Measurements from ENCODE around the gene MRPL22.
A peak's percentile ranks its signal among the peaks of the same experiment; 100 is the strongest.
"Not testable (repeated sequence)": the region's sequence is repeated elsewhere in the genome, so short reads cannot be mapped to it uniquely, and the experiment has no call there.

Gene MRPL22

DNA sequence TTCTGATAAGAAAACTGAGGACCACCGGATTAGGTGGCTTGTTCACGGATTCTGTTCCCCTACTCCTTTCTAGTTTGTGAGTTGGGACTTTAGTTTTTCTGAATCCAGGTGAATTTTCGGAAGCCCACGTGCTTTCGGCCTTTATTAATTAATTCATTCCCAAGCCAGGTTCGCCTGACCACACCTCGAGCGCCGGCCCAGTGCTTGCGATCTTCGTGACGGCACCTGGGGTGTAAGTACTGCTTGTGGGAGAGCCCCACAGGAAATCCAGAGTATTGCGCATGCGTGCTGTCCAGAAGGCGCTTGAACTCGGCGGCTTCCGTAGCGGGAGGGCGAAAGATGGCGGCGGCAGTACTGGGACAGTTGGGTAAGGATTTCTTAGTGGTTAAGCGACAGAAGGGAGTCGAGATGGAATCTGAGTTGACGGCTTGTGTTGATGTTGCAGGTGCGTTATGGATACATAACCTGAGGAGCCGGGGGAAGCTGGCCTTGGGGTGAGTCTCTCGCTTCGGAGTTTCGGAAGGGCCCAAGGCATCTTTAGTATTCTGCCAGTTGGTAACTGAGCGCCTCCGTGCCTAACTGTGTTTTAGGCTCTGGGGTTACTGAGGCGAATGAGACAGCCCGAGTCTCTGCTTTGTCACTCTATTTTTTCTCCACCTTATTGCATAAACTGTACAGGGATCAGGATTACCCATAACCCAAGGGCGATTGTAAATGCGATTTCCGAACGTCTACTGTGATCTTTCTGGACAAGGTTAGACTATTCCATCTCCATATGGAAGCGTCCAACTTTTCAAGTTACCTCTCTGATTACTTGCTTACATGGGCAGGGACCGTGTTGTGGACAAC lies at the start of gene MRPL22:
TSS of gene MRPL22 (plus strand) at position 302 of the 849 bp plus-strand sequence. CDS start at position 340, 38 bp downstream.
- DNase-seq, result peak; percentile 95

DNA sequence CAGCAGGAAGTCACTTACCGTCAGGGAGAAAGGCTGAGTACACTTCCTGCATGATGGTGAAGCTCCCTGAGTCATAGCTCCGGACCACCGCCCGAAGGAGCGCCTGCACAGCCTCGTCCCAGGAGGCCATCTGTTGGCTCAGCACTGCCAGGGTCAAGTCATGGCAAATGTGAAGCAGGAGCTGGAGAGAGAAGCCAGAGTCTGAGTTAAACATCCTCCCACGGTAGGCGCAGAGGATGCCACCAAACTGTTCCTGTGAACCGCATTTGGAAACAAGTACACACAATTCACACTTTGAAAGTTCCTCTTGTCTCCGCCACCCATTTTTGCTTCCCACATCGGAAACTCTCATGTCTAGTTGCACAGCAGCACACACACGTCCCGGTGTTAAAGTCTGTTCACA lies 48.5 kb upstream of the MRPL22 start:
- no peak for DNase-seq

DNA sequence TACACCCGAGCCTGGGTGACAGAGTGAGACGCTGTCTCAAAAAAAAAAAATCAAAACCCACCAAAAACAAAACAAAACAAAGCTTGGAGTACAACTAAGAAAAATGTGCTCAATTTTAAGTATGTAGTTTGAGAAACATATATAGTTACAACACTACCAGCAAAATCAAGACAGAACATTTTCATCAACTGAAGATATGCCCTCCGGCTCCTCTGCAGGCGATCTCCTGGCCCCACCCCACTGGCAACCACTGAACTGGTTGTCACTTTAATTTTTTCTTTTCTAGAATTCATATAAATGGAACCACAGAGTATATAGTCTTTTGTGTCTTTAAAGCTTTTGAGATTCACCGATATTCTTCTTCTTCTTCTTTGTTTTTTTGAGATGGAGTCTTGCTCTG lies 47.5 kb upstream of the MRPL22 start:
- no peak for DNase-seq

DNA sequence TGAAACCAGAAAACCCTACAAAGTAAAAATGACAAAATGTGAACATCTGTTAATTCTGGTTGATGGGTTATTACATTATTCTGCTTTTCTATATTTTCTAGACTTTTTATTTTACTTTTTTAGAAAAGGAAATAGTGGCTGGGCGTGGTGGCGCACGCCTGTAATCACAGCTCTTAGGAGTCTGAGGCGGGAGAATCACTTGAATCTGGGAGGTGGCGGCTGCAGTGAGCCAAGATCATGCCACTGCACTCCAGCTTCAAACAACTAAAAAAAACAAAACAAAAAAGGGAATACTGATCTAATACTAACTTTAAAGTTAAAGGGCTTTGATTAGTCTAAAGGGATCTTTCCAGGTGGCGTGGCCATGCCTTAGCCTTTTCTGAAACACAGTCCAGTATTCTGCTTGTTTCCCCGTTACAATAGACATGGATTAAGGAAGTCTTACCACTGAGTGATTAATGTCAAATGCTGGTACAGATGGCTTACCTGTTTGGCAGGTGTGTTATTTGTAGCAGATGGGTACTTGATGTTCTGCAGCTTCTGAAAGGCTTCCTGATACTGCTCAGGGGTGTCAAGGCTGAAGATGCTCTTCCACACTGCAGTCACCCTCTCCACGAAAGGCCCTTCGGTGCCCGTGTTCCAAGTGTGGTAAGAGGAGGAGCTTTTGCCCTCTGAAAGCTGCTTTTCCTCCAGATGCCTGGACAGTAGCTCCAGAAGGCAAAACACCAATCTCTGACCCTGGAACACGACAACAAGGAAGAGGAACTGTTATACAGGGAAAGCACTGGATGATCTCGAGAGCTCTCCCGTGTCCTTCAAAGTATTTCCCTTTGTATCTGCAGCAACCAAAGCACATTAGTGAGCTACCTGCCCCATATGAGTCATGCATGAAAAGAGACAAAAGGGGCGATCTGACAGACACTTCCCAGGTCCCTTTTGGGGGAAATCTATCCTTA lies 45.0 kb upstream of the MRPL22 start:
- DNase-seq, result no peak

DNA sequence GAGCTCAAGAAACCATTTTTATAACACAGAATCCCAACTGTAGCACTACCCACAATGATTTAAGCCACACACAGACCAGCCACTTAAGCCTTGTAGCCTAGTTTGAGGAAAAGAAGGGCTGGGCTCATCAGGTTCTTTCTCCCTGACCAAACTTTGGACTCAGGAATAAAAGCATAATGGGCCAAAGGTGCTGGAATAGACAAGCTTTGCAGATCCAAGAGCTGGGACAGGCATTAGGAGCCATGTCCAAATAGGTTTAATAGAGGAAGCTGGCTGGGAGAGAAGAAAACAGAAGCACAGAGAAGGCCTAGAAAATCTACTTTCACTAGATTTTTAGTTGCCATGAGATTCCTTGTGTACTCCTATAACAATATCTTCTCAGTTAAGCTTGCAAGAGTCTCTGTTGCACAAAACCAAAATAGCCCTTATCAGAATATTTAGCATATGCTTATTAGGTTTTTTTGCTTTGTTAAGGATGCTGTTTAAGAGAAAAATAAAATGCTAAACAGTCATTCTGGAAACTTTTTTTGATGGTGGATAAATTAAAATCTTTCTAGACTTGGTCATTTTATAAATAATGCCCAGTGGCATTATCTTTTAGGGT lies 44.2 kb upstream of the MRPL22 start:
- DNase-seq, result no peak

DNA sequence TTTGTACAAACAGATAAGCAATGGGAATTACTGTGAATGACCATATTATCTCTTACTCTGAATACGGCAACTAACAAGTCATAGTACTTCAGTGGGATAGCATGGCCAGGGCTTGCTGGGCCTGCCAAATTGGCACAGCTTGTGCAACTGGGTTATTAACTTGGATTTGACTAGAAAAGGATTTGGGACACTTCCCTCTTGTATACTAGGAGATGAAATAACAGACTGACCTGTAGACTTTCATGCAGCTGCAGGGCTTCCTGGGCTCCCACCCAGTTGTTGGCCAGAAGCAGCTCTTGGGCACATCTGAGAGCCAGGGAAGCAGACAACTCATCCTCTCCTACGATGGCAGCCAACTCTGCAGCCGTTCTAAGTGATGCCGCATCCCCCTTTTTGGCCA lies 42.7 kb upstream of the MRPL22 start:
- no peak for DNase-seq

DNA sequence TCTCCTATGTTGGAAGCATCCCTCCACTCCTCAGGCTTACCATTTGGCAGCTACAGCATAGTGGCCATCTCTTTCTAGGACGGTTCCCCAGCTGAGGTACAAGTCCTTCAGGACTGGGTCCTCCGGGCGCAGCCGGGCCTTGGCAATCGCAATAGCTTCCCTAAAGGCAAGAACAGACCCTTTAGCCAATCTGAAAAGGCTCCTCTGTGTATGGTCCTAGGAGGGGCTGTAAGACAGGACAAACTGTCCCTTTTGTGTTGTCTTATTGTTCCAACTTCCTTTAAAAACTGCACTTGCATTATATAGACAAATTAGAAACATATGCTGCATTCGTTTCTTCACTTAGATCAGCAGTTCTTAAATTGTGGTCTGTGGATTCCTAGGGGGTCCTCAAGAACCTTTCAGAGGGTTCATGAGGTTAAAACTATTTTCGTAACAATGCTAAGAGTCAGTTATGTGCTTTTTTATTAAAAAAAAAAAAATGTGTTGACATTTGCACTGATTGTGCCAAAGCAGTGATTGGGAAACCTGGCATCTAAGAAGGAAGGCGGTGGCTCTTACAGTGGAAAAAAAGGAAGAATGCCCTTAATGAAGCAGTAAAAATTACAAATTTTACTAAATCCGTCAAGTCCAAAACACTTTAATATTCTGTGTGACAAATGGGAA lies 41.6 kb upstream of the MRPL22 start:
- no peak for DNase-seq

DNA sequence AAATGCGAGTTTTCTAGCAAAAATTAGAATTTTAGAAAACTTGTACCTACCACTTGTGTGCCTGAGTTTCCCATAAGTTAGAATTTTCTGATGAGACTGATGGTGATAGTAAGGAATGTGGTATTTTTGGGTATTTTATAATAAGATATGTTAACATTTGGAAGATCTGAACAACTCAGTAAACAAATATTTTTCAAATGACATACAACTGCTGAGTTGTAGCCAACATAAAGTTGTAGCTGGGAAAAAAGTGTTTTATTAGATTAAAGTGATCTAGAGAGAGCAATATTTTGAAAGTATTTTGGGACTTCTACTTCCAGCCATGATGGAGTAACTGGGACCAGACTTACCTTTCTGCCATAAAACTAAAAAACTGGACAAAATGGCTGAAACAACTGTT lies 40.8 kb upstream of the MRPL22 start:
- DNase-seq, result no peak

DNA sequence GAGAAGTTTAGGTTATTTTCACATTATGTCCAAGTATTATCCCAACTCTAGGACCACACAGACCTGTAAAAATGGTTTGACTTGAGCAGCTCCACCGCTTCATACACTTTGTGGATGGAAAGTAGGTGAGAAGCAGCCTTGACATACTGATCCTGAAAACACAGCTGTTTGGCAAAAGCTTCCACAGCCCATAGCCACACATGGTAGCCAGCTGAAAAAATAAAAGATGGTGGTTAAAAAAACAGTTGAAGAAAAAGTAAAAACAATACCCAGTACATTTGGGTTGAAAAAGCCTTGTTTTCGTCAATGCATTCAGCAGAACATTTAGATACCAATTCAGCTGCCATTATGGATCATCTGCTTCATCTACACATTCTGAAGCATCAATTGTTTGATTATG lies 39.6 kb upstream of the MRPL22 start:
- no peak for DNase-seq

DNA sequence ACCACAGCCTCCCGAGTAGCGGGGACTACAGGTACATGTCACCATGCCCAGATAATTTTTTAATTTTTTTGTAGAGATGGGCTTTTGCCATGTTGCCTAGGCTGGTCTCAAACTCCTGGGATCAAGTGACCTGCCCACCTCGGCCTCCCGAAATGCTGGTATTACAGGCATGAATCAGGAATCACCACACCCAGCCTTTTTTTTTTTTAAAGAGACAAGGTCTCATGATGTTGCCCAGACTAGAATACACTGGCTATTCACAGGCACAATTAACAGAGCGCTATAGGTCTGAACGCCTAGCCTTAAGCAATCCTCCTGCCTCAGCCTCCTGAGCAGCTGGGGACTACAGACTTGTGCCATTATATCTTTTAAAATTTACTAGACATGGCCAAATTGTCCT lies 39.0 kb upstream of the MRPL22 start:
- DNase-seq, result no peak

DNA sequence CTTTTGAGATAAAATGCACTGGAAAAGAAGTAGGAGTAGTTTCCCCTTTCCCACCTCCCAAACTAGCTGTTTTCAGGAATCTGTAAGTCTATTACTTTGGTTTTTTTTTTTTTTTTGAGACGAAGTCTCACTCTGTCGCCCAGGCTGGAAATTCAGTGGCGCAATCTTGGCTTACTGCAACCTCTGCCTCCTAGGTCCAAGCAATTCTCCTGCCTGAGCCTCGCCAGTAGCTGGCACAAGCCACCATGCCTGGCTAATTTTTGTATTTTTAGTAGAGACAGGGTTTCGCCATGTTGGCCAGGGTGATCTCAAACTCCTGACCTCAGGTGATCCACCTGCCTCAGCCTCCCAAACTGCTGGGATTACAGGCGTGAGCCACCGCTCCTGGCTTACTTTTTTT lies 35.3 kb upstream of the MRPL22 start:
- not testable (repeated sequence) for DNase-seq

DNA sequence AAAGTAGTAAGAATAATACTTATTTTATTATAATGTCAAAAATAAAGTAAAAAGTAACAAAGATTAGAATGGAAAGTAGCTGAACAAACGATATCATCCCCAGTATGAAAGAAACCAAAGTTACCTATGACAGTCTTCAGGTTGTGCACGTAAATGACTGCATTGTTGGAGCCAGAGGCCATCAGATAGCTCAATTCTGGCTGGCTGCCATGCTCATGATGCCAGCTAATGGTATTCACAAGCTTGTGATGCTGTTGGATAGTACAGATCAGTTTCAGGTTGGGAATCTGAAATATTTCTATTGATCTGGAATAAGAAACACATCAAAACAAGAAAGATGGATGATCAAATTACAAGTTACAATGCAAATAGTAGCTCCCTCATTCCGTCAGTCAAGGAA lies 24.0 kb upstream of the MRPL22 start:
- no peak for DNase-seq

DNA sequence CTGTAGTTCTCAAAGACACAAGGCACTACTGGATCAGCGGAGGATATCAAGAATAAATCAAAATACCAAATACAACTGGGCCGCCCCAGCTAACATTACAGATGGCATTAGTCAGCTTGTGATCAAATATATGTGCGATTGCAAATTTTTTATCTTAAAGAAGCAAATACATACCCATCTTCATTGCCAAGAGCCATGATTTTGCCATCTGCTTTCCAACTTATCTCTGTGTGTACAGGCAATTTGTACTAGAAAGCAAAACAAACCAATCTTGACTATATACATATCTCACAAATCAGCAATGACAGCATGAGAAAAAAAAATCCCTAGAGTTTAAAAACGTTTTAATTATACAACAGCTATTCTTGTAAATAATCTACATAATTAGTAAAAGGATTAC lies 23.1 kb upstream of the MRPL22 start:
- DNase-seq, result no peak

DNA sequence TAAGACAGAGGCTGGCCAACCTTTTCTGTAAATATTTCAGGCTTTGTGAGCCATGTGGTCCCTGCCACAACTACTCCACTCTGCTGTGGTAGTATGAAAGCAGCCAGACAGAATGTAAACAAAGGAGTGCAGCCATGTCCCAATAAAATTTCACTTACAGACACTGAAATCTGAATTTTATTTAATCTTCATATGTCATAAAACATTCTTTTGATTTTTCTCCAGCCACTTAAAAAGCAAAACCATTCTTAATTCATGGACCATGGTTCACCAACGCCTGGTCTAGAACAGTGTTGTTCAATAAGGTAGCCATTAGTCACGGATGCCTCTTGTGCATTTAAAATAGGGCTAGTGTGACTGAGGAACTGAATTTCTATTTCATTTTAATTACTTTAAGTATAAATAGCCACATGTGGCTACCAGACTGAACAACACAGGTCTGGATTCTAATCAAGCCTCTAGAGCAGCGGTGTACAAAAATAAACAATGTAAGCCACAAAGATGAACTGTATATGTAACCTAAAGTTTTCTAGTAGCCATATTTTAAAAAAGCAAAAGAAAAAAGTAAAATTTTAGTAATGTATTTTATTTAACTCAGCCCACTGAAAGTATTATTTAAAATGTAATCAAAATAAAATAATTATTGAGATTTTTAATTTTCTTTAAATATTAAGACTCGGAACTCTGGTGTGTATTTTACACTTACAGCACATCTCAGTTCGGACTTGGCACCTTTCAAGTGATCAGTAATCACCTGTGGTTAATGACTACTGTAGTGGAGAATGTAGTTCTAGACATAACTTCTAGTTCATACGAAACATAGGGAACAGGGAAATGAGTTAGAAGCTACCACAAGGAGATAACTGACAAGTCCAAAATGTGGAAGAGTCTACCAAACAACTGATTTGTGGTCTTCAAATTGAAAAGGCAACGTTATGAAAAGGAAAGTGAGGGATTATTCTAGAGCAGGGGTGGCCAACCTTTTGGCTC lies 17.1 kb upstream of the MRPL22 start:
- DNase-seq, result no peak

DNA sequence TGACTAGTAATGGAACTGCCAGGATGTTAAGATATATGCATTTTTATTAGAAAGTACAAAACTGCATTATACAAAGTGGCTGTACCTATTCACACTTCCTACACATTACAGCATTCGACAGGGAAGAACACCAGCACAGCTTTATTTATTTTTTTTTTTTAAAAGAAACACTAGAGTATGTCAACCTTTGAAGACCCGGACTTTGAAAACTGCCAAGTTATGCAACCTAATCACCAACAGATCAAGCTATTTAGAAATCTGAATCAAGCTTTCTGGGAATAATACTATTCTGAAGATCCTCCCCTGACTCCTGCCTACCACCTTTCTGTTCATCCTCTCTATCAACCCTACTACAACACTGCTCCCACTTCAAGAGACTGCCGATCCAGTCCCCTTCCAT lies 7.3 kb upstream of the MRPL22 start:
- no peak for DNase-seq

DNA sequence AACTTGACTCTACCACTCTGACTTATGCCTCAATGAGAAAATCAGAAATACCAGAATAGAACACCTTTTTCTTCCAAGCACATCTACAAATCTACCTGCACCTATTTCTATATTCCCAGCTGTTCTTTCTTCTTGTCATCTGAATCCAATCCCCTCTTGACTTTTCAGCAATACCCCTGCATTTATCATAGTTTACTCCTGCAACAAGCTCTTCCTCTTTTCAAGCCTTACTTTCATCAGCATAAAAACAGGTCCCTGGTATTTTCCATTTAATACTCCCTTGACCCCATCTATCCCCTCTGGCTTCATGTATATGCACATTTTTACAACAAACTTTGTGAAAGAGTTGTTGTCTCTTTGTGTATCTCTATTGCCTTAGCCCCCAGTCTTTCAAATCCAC lies 6.0 kb upstream of the MRPL22 start:
- DNase-seq, result no peak

DNA sequence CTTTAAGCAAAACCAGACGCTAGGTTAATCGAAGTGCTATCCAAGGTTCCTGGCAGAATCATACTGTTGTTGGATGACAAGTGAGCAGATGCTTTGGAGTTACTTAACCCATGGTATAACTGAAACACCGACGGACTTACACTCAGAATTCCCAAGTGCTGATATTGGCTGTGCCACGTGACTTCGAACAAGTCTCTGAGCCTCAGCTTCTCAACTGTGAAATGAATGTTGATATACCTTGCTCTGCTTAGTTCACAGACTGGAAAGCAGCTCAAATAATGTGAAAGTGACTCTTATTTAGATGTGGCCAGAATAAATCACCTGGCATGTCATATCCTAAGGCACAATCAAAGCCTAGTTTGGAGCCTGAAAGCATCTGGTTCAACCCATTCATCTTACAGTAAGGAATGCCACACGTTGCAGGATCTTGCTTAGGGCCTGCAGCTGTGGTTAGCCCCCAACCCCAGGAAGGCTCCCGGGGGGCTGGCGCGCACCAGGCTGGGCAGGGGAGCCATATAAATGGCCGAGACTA lies 3.6 kb upstream of the MRPL22 start:
- DNase-seq, result no peak

DNA sequence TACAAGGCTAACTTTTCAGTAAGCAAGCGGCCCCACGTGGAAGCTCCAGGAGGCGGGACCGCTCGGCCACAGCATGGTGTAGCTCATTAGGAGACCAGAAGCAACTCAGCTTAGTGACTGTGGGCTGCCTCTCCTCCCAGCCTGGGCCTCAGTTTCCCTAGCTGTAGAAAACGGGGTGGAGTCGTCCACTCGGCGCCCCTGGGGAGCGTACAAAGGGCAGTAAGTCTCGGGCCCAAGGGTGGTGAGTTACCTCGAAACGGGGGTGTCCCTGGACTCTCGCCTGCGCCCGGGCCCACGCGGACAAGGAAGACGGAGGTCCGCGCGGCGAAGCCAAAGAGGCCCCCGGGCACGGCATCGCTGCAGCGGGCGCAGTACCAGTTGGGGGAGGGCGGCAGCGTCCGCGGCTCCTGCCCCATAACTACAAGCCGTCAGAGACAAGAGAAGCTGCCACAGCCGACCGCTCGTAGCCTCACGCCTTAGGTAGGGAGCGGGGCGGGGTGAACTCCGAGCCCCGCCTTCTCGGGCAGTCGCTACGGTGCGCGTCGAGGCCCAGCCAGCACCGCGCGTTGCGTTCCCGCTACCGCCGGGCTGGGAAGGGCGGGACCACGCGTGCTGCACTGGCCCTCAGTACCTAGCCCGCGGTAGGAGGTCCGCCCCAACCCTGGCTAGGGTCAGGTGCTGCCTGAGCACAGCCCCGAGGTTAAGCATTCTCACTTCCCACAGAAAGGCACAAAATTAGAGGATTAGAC lies 3.0 kb upstream of the MRPL22 start, which contains the start of gene GEMIN5:
TSS of gene GEMIN5 (minus strand) at position 494 of the 749 bp plus-strand sequence. CDS start at position 416, 78 bp downstream.
- peak; percentile 95 for DNase-seq

DNA sequence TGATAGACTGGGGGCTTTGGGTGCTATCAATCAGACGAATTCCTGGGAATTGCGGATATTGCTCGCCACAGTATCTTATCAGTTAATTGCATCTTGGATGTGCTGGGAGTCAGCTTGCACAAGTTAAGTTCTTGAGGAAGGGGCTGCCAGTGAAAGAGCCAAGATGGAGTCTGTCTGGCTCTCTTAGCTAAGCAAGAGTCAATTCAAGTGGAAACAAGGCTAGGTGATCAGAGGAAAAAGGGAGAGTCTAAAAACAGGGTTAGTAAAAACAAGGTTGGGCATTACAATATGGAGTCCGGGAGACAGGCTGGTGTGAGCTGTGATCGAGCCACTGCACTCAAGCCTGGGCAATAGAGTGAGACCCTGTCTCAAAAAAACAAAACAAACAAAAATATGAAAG lies 1.5 kb upstream of the MRPL22 start:
- DNase-seq, result not testable (repeated sequence)

DNA sequence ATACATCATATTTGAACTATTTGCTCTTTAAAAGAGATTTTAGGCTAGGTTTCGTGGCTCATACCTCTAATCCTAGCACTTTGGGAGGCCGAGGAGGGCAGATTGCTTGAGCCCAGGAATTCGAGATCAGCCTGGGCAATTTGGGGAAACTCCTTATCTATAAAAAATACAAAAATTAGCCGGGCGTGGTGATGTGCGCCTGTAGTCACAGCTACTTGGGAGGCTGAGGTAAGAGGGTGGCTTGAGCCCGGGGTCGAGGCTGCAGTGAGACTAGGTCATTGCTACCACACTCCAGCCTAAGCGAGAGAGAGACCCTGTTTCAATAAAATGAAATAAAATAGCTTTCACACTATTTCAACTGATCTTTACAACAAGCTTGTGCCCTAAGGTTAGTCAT lies 500 bp upstream of the MRPL22 start:
- DNase-seq, result no peak

All from RPMI8226 (cell line).